T-helper 2 cell (primary cell): ENCODE measurements around the gene ZKSCAN7.
"Not testable (repeated sequence)": the region's sequence is repeated elsewhere in the genome, so short reads cannot be mapped to it uniquely, and the experiment has no call there.

Source experiments
- DNase-seq, 5 experiments: peaks; one replicate each; pipeline versions ENCODE4 v3.0.0 to v3.0.0-alpha.2; 2012 to 2022

ZKSCAN7 gene

GRCh38 chr3:44577354-44577952, 22.5 kb downstream of the ZKSCAN7 start:
- not testable (repeated sequence) for DNase-seq

- not testable (repeated sequence) for DNase-seq
Measured at GRCh38 chr3:44578316-44578715, 23.3 kb downstream of the ZKSCAN7 start.

DNA sequence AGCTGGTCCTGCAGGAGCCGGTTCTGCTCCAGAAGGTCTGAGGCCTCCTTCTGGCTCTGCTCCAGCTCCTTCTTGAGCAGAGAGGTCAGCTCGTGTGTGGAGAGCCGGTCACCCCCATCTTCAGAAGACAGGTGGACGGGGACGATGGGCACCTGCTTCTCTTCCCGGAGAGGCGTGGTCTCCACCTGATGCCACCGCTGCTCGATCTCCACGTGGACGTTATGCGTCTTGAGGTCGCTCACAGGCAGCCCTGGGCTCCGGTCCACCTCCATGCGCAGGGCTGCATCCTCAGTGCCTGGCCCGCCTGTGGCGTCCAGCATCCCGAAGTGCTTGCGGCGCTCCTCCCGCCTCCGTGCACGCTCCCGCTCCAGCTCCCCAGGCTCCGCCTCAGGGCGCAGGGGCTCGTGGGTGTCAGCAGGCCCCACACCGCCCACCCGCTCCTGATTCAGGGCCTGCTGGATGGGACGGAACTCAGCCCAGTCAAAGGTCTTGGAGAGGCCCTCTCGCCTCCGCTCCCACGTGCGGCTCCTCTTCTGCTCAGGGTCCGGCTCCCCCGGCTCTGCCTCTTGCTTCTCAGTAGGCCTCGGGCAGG, 24.0 kb downstream of the ZKSCAN7 start:
- DNase-seq = not testable (repeated sequence)

DNA sequence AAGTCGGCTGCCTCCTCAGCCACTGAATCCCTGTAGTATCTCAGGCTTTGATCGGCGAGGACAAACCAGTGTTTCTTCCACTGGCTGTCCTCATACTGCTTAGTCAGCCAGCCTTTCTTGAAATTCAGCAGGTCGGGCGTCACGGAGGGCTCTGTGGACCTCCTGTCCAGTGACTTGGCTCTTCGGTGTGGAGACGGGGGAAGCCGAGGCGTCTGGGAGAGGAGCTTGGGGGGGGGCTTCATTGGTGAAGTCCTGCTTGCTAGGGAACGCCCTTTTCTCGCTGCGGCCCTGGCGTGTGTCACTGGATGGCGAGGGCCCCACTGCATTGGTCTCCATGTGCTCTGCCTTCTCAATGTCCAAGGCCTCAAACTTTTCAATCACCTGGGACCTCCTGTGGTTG, 24.8 kb downstream of the ZKSCAN7 start:
- DNase-seq = not testable (repeated sequence)

DNA sequence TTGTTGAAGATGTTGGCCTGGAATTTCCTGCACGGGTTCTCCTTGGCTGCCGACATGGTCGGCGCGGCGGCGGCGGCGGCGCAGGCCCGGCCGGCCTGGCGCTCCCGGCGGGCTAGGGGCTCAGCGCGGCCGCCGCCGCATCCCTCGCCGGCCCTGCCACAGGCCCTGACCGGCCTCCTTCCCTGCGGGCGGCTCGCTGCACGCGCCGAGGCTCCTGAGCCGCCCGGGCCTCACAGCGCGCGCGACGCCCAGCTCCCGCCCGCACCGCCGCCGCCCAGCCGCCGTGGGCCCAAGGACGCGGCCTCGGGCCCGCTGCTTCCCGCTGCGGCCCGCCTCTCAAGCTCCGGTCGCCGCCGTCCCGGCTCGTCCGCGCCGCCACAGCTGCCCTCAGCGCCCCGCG, 26.0 kb downstream of the ZKSCAN7 start:
- DNase-seq = not testable (repeated sequence)

- no peak for DNase-seq
Measured at GRCh38 chr3:44584646-44585501, 29.9 kb downstream of the ZKSCAN7 start, which contains the start of gene ZNF660. ZNF660 (plus strand) TSS chr3:44584964; CDS start chr3:44594194, 9,230 bp downstream.

- no peak for DNase-seq
Measured at GRCh38 chr3:44596621-44597020, 41.6 kb downstream of the ZKSCAN7 start.

DNA sequence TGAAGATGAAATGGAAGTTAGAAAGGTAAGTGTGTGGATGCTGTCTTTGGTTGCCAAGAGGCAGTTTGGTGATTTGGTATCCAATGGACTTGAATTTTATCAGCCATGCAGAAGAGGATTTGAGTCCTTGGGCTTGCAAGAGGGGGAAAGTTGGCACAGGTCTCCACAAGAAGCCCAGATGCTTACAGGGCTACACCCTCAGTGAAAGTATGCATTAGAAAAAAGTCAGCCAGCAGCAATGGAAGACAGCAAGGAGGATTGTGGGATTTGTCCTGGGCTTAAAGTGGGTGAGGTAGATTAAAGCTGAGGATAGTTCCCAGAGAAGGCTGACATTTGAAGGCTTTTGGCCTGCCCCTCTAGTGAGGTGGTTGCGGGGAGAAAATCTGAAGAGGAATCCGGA, 46.8 kb downstream of the ZKSCAN7 start:
- DNase-seq = no peak

GRCh38 chr3:44612678-44613077, 57.7 kb downstream of the ZKSCAN7 start:
- DNase-seq = no peak
